Activated CD8-positive, alpha-beta memory T cell treated with anti-CD3 and anti-CD28 coated beads for 1 hour (primary cell): ENCODE measurements around the gene HIPK3.

Experiments
- DNase-seq, 2 donors: peaks; one replicate each; pipeline ENCODE4 v3.0.0-alpha.2; 2020; ENCODE audit warnings: low read depth in 1 of 2; ENCODE audit errors: extremely low read depth in 1 of 2

The HIPK3 gene

DNA sequence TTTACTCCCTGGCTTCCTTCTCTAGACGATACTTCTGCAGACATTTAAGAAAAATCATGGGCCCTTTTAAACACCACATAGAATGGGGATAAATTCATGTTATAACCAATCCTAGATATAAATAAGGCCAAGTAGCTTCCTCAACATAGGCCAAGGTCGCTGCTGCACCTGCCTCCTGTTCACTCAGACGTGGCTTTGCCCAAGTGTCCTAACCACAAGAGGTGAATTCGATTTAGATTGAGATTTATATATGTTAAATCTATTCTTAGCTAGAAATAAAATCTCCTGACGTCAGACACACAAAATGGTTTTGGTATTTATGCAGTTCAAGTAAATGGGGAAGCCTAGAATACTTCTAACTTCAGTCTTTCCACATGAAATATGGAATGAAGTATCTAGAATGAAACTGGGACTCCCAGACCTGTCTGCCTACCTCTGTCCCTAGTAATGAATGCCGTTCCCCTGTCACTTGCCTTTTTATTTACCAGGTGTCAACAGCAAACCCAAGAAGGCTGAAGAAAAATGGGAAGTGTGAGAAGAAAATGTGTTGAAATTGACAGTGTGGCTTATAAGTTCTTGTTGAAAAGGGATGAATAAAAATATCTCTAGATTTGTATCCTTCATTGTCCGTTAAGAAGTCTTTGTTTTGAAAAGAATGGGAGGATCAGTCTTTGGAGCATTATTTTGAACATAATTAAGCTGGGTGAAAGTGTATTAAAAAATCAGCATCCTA, 131.8 kb downstream of the HIPK3 start:
- DNase-seq: no peak

DNA sequence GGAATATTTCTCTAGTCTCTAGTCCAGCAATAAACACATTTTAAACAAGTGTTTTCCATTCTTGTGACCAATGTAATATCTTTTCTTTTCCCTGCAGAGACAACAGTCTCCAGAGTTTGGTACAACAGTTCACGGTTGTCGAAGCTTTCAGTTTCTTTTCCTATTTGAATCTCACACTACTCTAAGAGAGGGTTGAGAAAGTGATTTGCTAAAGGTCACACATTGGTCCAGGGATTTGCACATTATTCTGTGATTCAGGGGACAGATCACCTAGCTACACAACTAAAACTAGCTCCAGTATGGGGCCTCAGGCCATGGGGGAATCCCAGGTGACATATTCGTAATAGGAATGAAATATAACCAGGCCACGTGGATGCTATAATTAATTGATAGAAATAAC, 132.5 kb downstream of the HIPK3 start:
- no peak for DNase-seq

DNA sequence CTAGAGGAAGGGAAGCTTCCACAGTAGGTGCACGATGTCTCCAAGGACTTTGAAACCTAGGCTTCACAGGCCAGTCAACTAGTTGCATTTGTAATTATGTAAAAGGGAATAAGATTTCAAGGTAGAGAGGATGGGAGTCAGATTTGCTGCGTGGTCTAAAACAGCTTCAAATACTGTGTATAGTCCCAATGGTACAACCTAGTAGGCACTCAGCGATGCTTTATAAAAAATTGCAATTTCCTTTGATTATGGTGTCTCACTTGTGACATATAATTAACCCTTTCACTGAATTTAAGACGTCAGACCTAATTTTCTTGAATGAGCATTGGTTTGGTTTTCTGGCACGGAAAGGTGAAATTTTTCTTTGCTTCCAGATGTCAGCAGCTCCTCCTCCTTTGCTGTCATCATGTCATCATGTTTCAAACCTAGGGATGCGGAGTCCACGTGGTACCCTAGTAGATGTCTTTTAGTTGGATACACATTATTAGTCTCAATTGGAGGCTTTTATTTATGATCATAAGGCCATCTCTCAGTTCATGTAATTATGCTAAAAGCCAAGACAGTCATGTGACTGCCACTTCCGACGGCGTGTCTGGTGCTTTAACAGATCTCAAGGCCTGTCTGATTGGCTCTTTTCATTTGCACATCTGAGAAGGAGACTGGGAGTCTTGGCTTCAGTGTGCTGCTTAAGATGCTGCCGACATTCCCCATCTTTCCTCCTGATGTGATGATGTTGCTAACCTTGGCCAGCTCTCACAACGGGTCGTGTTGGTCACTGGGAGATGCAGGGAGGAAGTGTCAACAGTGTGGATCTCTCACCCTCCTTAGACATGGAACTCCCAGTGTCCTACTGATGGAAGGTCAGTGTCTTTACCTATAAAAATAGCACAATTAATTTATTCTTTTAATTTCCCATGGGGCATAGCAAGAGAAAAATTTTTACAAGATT, 134.0 kb downstream of the HIPK3 start:
- DNase-seq: no peak

DNA sequence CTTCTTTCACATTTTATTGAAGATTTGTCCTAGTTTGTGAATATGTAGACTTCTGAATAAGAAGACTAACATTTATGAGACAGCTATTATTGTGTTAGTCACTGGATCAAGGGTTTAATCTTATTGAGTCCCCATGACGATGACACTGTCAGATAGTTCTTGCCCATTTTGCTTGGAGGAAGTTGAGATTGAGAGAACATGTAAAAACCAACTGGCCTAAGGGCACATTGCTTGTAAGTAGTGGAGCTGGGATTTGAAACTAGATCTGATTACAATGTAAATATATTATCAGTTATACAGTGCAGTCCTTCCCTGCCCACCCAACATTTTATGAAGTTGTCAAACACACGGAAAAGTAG, 134.7 kb downstream of the HIPK3 start:
- DNase-seq: no peak

DNA sequence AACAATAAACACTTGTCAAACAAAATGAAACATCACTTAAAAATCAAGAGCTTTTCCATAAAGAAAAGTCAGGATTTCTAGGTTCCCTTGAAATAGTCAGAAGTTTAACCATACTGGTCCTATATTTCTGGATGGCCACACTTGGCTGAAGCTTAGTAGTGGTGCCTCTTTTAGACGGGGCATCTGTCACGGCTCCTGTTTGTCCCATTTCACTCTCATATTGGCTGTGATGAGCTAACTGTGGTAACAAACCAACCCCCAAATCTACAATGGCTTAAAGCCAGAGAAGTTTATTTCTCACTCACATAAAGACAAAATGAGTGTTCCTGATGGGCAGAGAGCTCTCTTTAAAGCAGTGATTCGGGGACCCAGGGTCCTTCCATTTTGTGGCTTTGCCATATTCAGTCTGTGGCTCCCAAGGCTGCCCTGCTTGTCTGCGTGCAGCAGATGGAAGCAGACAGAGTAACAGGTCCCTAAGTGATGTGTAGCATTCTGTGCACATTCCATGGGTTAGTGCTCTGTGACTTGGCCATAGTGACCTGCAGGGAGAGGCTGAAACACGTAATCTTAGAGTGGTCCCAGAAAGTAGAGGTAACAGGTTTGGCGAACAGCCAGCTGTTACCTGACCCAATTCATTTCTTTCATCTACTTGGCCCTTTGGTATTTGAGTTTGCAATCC, 137.4 kb downstream of the HIPK3 start:
- DNase-seq: no peak

DNA sequence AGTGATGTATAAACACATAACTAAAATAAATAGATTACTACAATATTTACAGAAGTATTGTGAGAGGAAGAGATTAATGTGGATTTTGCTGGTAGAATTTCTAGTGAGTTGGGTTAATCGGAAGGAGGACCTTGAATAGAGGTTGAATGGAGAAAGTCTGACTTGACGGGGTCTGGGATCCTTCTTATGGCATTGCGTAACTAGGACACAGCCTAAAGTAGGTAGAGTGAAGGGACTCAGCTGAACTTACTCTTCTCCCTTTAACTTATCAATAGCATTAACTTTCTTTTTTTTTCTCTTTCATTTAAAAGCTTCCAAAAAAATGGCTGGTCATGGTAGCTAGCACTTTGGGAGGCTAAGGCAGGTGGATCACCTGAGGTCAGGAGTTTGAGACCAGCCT, 139.2 kb downstream of the HIPK3 start:
- no peak for DNase-seq

DNA sequence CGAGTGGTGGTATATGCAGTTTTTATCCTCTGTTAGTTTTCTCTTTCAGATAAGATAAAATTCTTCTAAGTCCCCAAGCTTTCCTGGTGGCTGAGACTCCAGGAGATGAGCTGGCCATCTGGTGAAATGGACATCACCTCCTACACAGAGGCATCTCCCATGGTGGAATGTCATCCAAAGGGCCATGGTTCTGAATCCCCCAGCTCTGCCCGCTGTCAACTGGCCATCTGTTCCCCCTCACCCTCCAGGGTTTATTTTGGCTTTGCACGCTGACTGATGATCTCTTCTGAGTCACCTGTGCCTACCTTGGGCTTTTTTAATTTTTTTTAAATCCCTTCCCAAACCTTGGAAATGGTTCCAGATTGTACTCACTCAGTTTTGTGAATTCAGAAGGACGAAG, 142.2 kb downstream of the HIPK3 start:
- DNase-seq: no peak

DNA sequence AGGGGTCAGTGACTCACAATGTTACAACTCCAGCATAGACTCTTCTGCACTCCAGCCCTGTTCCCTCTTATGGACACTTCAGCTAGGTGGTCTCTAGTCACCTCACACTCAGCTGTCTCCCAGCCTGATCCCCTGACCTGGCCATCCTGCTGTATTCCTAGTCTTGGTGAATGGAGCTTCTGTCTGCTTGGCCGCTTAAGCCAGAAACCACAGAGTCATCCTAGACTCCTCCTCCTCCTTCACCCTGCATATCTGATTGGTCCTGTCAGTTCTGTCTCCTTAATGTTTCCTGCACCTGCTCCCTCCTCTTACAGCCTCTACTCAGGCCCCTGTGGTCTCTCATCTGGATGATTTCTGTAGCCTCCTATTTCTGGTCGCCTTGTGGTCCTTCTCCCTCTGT, 144.9 kb downstream of the HIPK3 start:
- DNase-seq: no peak

DNA sequence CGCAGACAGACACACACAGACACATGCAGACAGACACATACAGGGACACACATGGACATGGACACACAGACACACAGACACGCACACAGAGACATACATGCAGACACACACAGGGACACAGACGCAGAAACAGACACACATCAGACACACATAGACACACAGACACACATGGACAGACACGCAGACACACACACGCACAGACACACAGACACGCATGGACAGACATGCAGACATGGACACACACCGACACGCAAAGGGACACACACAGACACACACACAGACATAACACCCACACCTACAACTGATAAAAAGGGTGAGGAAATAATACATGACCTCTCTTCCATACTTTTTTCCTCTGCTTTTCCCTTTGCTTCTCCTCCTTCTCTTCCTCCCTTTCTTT, 146.2 kb downstream of the HIPK3 start:
- no peak for DNase-seq

DNA sequence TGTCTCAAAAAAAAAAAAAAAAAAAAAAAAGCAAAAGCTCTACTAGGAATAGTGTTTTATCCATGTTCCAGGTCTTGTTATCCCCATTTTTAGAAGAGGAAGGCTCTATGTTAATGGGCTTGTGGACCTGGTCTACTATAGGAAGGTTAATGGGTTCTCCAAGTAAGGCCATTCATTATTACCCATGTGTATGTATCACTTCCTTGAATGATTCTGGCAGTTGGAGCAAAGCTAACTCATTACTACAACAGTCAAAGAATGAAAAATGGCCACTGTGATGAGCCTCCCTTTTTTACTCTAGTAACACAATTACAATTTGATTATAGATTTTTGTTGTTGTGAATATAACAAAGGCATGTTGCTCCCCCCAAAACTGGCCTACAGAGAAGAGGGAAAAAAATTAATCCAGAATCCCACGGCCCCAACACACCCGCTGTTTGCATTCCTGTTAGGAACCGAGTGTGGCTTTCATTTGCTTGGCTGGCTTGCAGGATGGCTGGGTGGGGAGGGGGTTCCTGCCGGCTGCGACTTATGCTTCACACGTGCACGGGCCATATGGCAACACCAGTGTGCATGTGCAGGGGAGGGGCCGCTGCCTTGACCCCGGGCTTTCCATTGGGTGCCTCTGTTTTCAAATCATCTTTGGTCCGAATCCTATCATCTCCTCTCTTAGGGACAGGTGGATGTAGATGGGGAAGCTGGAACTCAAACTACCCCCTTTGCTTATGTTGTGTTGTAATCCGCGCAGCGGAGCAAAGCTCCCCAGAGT, 148.8 kb downstream of the HIPK3 start:
- DNase-seq: no peak
